Measurements from ENCODE around the gene USP34. TPM values are rescaled to one million over a fixed set of nuclear protein-coding genes. Genes with fewer than 3 reads are reported as not detected.

Gene USP34
- total and polyA plus RNA-seq, 2 donors from 2014 or later, result 37.2 to 112 TPM

GRCh38 chr2:61362873-61363272 is 108.0 kb downstream of the USP34 start:
- H3K4me3 ChIP-seq (ENCODE audit: low read length in 3 of 3), result no peak overlapping the region
- H3K27me3 ChIP-seq (ENCODE audit: control insufficient read depth, insufficient read depth, low read length), result no peaks in the 10 kb centered on the region
- DNase-seq, result no peak
- TF ChIP-seq, protein P1, sequence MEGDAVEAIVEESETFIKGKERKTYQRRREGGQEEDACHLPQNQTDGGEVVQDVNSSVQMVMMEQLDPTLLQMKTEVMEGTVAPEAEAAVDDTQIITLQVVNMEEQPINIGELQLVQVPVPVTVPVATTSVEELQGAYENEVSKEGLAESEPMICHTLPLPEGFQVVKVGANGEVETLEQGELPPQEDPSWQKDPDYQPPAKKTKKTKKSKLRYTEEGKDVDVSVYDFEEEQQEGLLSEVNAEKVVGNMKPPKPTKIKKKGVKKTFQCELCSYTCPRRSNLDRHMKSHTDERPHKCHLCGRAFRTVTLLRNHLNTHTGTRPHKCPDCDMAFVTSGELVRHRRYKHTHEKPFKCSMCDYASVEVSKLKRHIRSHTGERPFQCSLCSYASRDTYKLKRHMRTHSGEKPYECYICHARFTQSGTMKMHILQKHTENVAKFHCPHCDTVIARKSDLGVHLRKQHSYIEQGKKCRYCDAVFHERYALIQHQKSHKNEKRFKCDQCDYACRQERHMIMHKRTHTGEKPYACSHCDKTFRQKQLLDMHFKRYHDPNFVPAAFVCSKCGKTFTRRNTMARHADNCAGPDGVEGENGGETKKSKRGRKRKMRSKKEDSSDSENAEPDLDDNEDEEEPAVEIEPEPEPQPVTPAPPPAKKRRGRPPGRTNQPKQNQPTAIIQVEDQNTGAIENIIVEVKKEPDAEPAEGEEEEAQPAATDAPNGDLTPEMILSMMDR (IDR thresholded peaks at IDR 0.05; ENCODE audit: borderline replicate concordance, extremely low read depth, insufficient read depth), result no peak
- H3K4me1 ChIP-seq (ENCODE audit: control insufficient read depth in 2 of 3, insufficient read depth in 2 of 3, low read depth in 1 of 3, low read length in 3 of 3), result no peaks in the 10 kb centered on the region
- intact Hi-C loops (cut with DNase I), result no loop called here
- no peak overlapping the region for H3K9ac ChIP-seq (ENCODE audit: low read length in 3 of 3)
- no peak for FAIRE-seq
- H3K27ac ChIP-seq (ENCODE audit: low read depth in 2 of 2, low read length in 2 of 2), result no peak overlapping the region
- no peaks in the 10 kb centered on the region for H3K9me3 ChIP-seq (ENCODE audit: control insufficient read depth in 2 of 3, insufficient read depth in 1 of 3, low read length in 3 of 3)
- H3K36me3 ChIP-seq (ENCODE audit: control insufficient read depth in 2 of 3, insufficient read depth in 3 of 3, low read length in 3 of 3), result peaks cover 0 to 12% (median 4%) of the 10 kb centered on the region in 3 donors

GRCh38 chr2:61361068-61361467 is 109.8 kb downstream of the USP34 start:
- FAIRE-seq (no peak), DNase-seq (no peak)
- H3K9ac ChIP-seq (ENCODE audit: low read length in 3 of 3), result no peak overlapping the region
- no peaks in the 10 kb centered on the region for H3K4me1 ChIP-seq (ENCODE audit: control insufficient read depth in 2 of 3, insufficient read depth in 2 of 3, low read depth in 1 of 3, low read length in 3 of 3)
- H3K27me3 ChIP-seq (ENCODE audit: control insufficient read depth, insufficient read depth, low read length), result no peaks in the 10 kb centered on the region
- peaks cover 2 to 6% (median 4%) of the 10 kb centered on the region in 3 donors for H3K36me3 ChIP-seq (ENCODE audit: control insufficient read depth in 2 of 3, insufficient read depth in 3 of 3, low read length in 3 of 3)
- TF ChIP-seq, protein P1 (IDR thresholded peaks at IDR 0.05; ENCODE audit: borderline replicate concordance, extremely low read depth, insufficient read depth), result no peak
- intact Hi-C loops (cut with DNase I), result no loop called here
- no peaks in the 10 kb centered on the region for H3K9me3 ChIP-seq (ENCODE audit: control insufficient read depth in 2 of 3, insufficient read depth in 1 of 3, low read length in 3 of 3)
- H3K27ac ChIP-seq (ENCODE audit: low read depth in 2 of 2, low read length in 2 of 2), result no peak overlapping the region
- H3K4me3 ChIP-seq (ENCODE audit: low read length in 3 of 3), result no peak overlapping the region

GRCh38 chr2:61359058-61359457 is 111.8 kb downstream of the USP34 start:
- no peak overlapping the region for H3K27ac ChIP-seq (ENCODE audit: low read depth in 2 of 2, low read length in 2 of 2)
- FAIRE-seq, result no peak
- H3K9ac ChIP-seq (ENCODE audit: low read length in 3 of 3), result no peak overlapping the region
- H3K36me3 ChIP-seq (ENCODE audit: control insufficient read depth in 2 of 3, insufficient read depth in 3 of 3, low read length in 3 of 3), result peaks cover 2 to 13% (median 7%) of the 10 kb centered on the region in 3 donors
- no peaks in the 10 kb centered on the region for H3K27me3 ChIP-seq (ENCODE audit: control insufficient read depth, insufficient read depth, low read length)
- TF ChIP-seq, protein P1 (IDR thresholded peaks at IDR 0.05; ENCODE audit: borderline replicate concordance, extremely low read depth, insufficient read depth), result no peak
- no peak for DNase-seq
- peaks cover 0 to 1% (median 0%) of the 10 kb centered on the region in 3 donors for H3K9me3 ChIP-seq (ENCODE audit: control insufficient read depth in 2 of 3, insufficient read depth in 1 of 3, low read length in 3 of 3)
- intact Hi-C loops (cut with DNase I), result no loop called here
- no peak overlapping the region for H3K4me3 ChIP-seq (ENCODE audit: low read length in 3 of 3)
- H3K4me1 ChIP-seq (ENCODE audit: control insufficient read depth in 2 of 3, insufficient read depth in 2 of 3, low read depth in 1 of 3, low read length in 3 of 3), result no peaks in the 10 kb centered on the region

DNA sequence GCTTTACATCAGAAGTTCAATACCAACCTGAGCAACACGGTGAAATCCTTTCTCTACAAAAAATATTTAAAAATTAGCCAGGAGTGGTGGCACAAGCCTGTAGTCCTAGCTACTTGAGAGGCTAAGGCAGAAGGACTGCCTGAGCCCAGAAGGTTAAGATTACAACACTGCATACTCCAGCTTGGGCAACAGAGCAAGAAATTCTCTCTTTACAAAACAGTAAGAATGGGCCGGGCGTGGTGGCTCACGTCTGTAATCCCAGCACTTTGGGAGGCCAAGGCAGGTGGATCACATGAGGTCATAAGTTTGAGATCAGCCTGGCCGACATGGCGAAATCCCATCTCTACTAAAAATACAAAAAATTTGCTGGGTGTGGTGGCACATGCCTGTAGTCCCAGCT is 113.2 kb downstream of the USP34 start:
- TF ChIP-seq, protein P1 (IDR thresholded peaks at IDR 0.05; ENCODE audit: borderline replicate concordance, extremely low read depth, insufficient read depth), result no peak
- Histone ChIP-seq H3K4me3 (ENCODE audit: low read length in 3 of 3) (no peak overlapping the region), H3K9ac (ENCODE audit: low read length in 3 of 3) (no peak overlapping the region), H3K27ac (ENCODE audit: low read depth in 2 of 2, low read length in 2 of 2) (no peak overlapping the region), H3K4me1 (ENCODE audit: control insufficient read depth in 2 of 3, insufficient read depth in 2 of 3, low read depth in 1 of 3, low read length in 3 of 3) (no peaks in the 10 kb centered on the region), H3K36me3 (ENCODE audit: control insufficient read depth in 2 of 3, insufficient read depth in 3 of 3, low read length in 3 of 3) (peaks cover 3 to 10% (median 5%) of the 10 kb centered on the region in 3 donors), H3K9me3 (ENCODE audit: control insufficient read depth in 2 of 3, insufficient read depth in 1 of 3, low read length in 3 of 3) (peaks cover 3 to 6% (median 5%) of the 10 kb centered on the region in 3 donors), H3K27me3 (ENCODE audit: control insufficient read depth, insufficient read depth, low read length) (no peaks in the 10 kb centered on the region)
- FAIRE-seq (no peak), DNase-seq (no peak)
- intact Hi-C loops (cut with DNase I), result no loop called here

Data from kidney (tissue), 14 donors.